C4-2B (cell line): Measurements from ENCODE around the gene ANKRD11.

Experiments
- CTCF ChIP-seq: fragments of 450-650 bp; conservative IDR thresholded peaks from 2 replicates; pipeline ENCODE4 v1.5.1; 2017; ENCODE audit warnings: mild to moderate bottlenecking
- ZFX ChIP-seq: fragments of 450-650 bp; IDR thresholded peaks from 2 replicates; pipeline ENCODE4 v1.6.1; 2017

- no peak for TF ChIP-seq ZFX
- no peak for TF ChIP-seq CTCF
Observed at GRCh38 chr16:89230255-89230654, 260.1 kb downstream of the ANKRD11 start.
